Stimulated activated CD8-positive, alpha-beta memory T cell treated with anti-CD3 and anti-CD28 coated beads, Interleukin-7, amount 100 ng/mL, for 48 hours (primary cell): ENCODE results near the gene ATAD3B.
"Not testable (repeated sequence)": the region's sequence is repeated elsewhere in the genome, so short reads cannot be mapped to it uniquely, and the experiment has no call there.

ENCODE experiments used
- DNase-seq, 2 donors: peaks; one replicate each; pipeline ENCODE4 v3.0.0-alpha.2; 2020; ENCODE audit warnings: low read depth in 1 of 2; ENCODE audit errors: extremely low read depth in 1 of 2

The ATAD3B gene

DNA sequence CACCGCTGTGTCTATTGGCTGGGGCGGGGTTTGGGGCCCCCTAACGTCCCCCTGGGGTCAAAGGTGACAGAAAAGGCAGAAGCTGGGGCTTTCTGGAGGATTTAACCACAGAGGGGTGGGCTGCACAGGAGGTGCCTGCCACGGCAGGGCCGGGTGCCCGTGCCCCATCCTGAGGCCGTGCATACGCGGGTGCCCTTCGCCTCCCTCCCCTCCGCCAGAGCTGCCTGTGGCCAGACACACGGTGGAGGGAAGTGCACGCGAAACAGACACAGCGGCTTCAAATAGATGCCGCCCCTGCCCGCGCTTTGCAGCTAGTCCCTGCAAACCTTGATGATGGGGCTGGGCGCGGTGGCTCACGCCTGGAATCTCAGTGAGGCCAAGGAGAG, 37.9 kb downstream of the ATAD3B start:
- DNase-seq = not testable (repeated sequence)

DNA sequence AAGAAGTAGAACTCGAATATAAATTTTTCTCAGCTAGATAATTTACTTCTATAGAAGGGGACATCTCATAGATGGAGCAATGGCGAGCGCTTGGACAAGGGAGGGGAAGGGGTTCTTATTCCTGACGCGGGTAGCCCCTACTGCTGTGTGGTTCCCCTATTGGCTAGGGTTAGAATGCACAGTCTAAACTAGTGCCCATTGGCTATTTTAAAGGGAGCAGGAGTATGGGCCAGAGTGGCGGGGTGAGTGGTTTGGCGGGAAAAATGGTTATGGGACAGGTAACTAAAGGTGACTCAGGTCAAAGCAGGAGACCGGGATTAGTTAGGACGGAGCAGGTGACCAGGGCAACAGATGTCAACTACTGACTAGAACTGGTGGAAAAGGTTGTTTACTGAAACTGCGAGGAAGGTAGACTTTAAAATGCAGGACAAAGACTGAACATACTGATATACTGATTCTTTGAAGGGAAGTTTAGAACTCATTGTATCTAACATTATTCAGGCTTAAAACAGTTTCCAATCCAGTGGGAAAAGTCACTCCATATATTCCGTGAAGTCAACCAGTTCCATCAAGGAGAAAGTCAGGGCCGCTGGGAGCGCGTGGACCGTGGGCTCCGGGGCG, 39.5 kb downstream of the ATAD3B start:
- DNase-seq = no peak

DNA sequence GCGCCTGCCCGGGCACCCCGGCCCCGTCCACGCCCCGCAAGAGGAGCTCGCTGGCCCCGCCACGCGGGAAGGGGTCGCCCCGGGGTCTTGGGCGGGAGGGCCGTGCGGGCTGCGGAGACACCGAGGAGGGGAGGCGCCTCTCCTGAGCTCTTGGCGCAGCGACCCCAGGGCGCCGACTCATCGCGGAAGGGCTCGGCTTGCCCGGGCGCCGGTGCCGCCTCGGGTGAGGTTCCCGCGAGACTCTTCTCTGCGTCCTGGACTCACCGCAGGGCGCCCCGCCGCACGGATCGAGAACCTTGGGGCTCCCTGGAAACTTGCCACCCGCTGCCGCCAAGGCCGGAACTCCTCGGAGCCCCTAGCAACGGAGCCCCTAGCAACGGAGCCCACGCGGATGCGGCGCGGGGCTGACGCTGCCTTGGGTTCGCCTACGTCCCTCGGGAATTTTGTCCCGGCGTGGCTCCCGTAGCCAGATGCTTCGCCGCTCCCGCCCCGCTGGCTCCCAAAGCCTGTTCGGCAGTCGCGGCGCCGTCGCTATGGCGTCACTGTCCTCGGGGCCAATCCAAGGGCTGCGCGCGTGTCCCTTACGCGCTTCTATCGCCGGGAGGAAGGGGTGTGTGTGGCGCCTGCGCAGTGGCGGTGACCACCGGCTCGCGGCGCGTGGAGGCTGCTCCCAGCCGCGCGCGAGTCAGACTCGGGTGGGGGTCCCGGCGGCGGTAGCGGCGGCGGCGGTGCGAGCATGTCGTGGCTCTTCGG, 40.1 kb downstream of the ATAD3B start, which contains the start of gene ATAD3A:
Gene ATAD3A (plus strand): TSS at position 630 of the 753 bp plus-strand sequence. CDS start 107 bp downstream, at position 737.
- DNase-seq = peak; percentile 95 to 97

GRCh38 chr1:1512425-1512824, 40.9 kb downstream of the ATAD3B start:
- DNase-seq = peak in 1 of 2 donors; percentile 13

- not testable (repeated sequence) for DNase-seq
Measured at GRCh38 chr1:1513675-1514074, 42.1 kb downstream of the ATAD3B start.

- DNase-seq = not testable (repeated sequence)
Measured at GRCh38 chr1:1514376-1514775, 42.8 kb downstream of the ATAD3B start.

GRCh38 chr1:1516923-1517322, 45.4 kb downstream of the ATAD3B start:
- DNase-seq = not testable (repeated sequence)

DNA sequence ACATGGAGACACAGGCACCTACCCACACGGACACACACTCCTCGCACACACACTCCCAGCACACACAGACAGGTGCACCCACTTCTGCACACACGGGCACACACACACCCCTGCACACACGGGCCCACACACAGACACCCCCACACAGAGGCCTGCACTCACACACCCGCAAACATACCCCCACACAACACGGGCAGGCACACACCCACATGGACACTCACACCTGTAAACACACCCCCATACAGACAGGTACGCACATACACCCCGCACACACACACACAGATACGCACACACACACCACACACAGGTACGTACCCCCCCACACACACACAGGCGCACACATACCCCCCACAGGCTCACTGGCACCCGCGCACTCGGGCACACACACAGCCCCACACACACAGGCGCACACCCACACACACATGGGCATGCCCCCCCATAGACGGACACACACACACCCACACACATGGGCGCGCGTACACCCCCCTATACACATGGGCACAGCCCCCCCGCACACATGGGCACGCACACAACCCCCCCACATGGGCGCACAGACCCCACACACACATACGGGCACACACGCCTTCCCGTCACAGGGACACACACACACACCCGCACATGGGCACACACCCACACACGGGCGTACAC, 46.5 kb downstream of the ATAD3B start:
- DNase-seq = no peak

- not testable (repeated sequence) for DNase-seq
Measured at GRCh38 chr1:1518621-1519007, 47.0 kb downstream of the ATAD3B start.

GRCh38 chr1:1519805-1520505, 48.4 kb downstream of the ATAD3B start:
- not testable (repeated sequence) for DNase-seq

GRCh38 chr1:1521331-1521730, 49.8 kb downstream of the ATAD3B start:
- DNase-seq = no peak

- DNase-seq = not testable (repeated sequence)
Measured at GRCh38 chr1:1522536-1522935, 51.0 kb downstream of the ATAD3B start.

GRCh38 chr1:1523226-1523625, 51.7 kb downstream of the ATAD3B start:
- DNase-seq = not testable (repeated sequence)

DNA sequence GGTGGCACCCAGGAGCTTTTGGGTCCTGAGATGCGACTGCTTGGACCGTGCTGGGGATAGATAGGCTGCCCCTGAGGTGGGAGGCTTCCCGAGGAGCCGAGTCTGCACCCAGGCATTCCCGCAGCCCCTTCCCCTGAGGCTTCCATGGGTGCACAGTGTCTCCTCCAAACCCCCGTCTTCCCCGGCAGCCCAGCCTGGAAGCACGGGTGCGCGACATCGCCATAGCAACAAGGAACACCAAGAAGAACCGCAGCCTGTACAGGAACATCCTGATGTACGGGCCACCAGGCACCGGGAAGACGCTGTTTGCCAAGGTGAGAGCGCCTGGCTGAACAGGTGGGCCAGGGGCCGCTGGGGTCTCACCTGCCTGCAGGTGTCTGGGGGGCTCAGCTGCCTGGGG, 52.1 kb downstream of the ATAD3B start:
- not testable (repeated sequence) for DNase-seq

DNA sequence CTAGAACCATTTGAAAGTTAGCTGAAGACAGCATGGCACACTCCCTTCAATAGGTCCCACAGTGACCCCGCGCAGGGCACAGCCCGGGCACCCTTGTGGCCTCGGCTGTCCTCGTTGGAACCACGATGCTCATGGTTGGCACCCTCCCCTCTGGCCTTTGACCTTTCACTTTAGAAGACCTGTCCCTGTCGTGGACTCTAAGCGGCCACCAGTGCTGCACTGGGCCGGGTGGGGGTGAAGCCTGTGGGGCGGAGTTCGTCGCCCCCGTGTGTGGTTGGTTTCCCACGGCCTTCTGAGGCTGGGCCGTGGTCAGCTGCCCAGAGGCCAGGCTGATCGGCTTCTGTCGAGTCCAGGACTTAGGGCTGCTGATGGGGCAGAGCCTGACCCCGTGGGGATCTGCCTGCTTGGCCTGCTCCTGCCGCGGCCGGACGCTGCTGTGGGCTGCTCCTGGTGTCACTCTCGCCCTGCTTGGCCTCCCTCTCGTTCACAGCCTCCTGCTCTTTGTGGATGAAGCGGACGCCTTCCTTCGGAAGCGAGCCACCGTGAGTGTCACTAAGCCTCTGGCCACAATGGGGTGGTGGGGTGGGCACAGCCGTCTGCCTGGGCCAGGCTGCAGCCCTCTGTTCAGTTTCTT, 53.3 kb downstream of the ATAD3B start:
- not testable (repeated sequence) for DNase-seq

DNA sequence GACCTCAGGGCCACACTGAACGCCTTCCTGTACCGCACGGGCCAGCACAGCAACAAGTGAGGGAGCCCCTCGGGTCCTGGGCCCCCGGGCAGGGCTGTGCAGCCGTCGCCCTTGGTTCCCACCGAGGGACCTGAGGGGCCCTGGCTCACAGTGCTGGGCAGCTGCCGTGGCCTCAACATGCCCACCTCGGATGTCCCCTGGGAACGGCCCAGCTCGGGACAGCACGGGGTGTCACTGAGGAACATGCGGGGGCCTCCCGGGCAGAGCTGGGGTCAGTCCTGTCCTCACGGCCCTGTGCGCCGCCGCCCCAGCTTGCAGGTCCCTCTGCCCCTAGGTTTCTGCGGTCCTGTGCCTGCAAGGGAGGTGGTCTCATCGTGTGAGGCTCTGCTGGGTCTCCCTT, 54.9 kb downstream of the ATAD3B start:
- DNase-seq = not testable (repeated sequence)

DNA sequence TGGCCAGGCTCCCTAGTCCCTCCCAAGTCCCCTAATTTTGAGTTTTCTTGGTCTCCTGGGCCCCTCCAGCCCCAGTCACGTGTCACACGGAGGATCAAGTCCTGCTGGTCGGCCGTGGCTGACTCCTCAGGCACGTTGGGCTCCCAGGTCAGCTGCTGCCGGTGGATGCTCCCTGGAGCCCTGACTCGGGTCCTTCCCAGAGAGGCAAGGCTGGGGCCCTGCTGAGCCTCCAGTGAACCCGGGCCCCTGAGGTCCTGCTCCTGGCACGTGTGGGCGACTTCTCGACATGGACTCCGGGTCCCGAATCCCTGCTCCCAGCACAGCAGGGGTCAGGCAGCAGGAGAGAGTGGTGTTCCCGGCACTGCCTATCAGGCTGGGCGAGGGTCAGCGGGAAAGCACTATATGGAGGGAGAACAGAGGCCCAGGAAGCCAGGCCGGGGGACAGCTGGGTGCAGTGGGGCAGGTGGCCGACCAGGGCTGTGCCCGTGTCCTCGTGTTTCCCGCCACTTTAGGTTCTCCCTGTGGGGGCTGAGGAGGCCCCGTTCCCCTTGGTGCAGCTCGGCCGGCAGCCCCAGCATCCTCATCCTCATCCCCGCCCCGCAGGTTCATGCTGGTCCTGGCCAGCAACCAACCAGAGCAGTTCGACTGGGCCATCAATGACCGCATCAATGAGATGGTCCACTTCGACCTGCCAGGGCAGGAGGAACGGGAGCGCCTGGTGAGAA, 55.7 kb downstream of the ATAD3B start:
- no peak for DNase-seq

DNA sequence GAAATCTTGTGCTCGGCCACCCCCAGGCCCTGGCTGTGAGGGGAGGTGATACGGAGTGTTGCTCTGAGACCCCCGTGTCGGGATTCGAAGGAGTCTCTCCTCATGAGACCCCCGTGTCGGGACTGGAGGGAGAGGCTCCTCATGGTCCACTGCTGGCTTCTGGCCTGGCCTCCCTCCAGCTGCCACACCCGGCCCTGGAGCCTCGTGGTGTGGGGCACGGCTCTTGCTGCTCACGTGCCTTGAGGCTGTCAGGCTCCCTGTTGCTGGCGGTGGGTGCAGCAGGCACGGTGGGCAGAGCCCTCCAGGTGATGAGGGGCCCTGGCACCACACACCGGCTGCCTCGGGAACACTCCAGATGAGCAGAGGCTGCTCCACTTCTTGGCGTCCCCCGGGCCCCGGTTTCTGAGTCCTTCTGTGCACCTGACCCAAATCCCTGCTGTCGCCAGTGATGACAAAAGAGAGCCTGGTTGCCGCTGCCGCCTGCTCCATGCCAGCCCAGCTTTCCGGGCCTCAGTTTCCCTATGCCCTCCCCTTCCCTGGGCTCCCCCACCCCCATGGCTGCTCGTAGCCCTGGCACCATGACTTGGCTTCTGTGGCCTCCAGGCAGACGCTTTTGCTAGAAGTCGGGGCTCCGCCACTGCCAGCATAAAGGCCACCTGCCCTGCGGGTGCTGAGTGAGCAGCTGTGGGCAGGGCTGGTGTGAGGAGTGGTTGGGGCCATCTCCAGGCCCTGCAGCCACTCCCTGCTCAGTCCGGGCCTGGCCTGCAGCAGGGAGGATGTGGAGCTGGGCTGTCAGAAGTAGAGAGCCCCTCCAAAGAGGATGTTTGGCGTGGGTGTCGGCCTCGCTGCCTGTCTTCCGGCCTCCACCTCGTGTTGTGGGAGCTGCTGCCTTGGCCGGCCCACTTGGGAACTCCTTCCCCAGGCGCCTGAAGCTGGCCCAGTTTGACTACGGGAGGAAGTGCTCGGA, 57.0 kb downstream of the ATAD3B start:
- no peak for DNase-seq

GRCh38 chr1:1529321-1529720, 57.8 kb downstream of the ATAD3B start:
- no peak for DNase-seq
